GM08714 (cell line): Measurements from ENCODE around the gene ETV6.

Experiments used
- H3K4me3 ChIP-seq: fragments of 200-500 bp; sonication (Bioruptor generic); 2 replicates; pipeline ENCODE4 v1.5.1; 2014; ENCODE audit warnings: mild to moderate bottlenecking, low read length, inconsistent platforms
- ZNF274 ChIP-seq: IDR thresholded peaks from 2 replicates; pipeline ENCODE4 v1.6.1; 2012; ENCODE audit warnings: mild to moderate bottlenecking, low read depth, low read length

Gene ETV6

DNA sequence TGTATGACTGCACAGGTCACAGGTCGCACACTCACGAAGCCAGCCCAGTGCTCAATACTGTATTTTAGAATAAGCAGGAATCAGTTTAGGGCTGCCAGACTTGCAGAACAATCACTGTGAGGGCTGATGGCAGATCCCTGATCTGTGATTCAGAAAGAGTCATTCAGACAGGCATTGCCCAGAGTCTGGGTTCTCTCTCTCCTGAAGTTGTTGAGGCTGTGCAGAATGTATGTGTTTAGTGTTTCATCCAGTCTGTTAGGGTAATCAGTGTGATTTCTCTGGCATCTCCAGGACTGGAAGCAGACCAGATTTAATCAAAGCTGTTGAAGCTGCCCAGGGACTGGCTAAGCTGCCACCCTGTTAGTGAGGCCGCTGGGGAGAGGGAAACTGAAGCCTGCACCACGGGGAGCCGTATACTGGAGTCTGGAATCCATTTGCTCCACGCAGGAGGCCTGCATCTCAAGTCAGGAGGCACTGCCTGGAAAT lies 69.3 kb downstream of the ETV6 start:
- H3K4me3 ChIP-seq = no peak overlapping the region
- TF ChIP-seq ZNF274 = no peak

DNA sequence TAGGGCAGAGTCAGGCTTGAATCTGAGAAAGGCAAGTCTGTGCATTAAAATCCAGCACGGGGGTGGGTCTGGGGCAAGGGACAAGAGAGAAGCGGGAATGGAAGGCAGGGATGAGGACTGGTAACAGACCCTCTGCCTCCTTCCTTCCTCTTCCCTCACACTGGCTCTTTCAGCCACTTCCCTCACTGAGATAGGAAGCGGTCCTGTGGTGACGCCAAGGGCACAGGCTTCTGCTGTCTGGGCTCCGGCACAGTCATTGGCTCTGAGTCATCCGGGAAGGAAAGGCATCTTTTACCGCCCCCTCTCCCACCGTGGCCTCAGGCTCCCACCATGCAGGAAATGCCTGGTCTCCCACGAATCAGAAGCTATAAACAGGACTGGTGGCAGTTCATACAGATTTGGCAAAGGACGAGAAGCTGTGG lies 70.2 kb downstream of the ETV6 start:
- H3K4me3 ChIP-seq = no peak overlapping the region
- TF ChIP-seq ZNF274 = no peak

DNA sequence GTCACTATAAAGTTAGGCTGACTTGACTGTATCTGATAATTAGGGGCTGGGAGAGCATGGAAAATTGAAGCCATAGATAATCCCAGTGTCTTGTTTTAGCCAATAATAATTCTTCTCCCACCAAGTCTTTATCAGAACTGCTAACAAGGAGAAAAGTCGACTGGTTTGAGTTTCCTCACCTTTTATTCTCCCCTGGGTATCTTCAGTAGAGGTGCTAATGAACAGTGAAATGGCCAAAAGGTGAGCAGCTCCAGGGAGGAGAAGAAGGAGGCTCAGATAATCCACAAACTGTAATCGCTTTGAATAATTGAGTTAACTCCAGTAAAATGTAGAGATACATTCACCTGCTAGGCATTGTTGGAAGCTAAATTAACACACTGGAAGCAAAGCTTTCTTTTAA lies 72.6 kb downstream of the ETV6 start:
- no peak for TF ChIP-seq ZNF274

GRCh38 chr12:11722578-11723138 lies 73.2 kb downstream of the ETV6 start:
- TF ChIP-seq ZNF274 = no peak

More for the DNA sequence above, 72.6 kb downstream of the ETV6 start:
- no peak overlapping the region for H3K4me3 ChIP-seq

DNA sequence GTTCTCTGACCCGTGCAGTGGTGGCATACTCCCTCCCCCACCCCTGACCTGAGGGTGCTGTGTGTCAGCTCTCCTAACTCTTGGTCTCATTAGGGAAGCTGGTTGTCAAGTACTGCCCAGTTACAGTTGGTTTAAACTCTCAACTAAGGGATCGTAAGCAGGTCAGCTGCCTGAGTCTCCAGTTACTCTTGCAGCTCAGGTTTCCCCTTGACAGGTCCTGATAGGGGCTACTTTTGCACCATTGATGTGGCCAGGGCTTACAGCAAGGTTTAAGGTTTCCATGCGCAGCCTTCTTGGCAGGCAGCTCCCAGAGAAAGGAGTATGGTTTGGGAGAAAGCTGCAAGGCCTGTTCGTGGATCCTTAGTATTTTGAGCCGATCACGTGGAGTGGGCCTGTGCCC lies 74.5 kb downstream of the ETV6 start:
- no peak overlapping the region; the same call in 1 of the 2 replicates for H3K4me3 ChIP-seq
- no peak for TF ChIP-seq ZNF274

More at GRCh38 chr12:11722578-11723138, 73.2 kb downstream of the ETV6 start:
- no peak overlapping the region for H3K4me3 ChIP-seq

GRCh38 chr12:11724888-11725311 lies 75.4 kb downstream of the ETV6 start:
- TF ChIP-seq ZNF274 = no peak
- no peak overlapping the region; the same call in 1 of the 2 replicates for H3K4me3 ChIP-seq

DNA sequence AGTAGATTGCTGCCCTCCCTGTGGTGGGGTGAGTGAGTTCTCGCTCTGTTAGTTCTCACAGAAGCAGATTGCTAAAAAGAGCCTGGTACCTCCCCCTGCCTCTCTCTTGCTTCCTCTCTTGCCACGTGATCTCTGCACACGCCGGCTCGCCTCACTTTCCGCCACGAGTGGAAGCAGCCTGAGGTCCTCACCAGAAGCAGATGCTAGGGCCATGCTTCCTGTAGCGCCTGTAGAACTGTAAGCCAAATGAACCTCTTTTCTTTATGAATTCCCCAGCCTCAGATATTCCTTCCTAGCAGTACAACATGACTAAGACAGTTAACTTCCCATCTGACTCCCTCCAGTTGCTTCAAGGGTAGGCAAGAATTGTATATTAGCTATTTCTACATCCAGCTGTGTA lies 76.2 kb downstream of the ETV6 start:
- no peak for TF ChIP-seq ZNF274
- H3K4me3 ChIP-seq = no peak overlapping the region

DNA sequence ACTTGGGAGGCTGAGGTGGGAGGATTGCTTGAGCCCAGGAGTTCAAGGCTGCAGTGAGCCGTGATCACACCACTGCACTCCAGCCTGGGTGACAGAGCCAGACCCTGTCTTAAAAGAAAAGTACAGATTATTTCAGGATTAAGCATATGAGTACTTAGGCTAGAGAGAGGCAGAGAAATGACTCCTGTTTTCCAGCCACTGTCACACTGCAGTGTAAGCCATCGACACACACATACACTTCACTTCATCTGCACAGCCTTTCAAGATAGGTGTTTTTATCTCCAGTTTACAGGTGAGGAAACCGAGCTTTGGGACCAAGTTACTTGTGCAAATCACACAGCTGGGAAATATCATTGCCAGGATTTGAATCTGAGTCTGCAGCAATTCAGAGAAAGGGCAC lies 77.2 kb downstream of the ETV6 start:
- TF ChIP-seq ZNF274 = no peak
- peak overlapping the region; percentile 33; the same call in 1 of the 2 replicates for H3K4me3 ChIP-seq

- peak overlapping the region; percentile 33; the same call in 1 of the 2 replicates for H3K4me3 ChIP-seq
- no peak for TF ChIP-seq ZNF274
These were observed 77.7 kb downstream of the ETV6 start for GRCh38 chr12:11727133-11727664.

GRCh38 chr12:11728154-11728755 lies 78.8 kb downstream of the ETV6 start:
- no peak for TF ChIP-seq ZNF274
- no peak overlapping the region for H3K4me3 ChIP-seq

DNA sequence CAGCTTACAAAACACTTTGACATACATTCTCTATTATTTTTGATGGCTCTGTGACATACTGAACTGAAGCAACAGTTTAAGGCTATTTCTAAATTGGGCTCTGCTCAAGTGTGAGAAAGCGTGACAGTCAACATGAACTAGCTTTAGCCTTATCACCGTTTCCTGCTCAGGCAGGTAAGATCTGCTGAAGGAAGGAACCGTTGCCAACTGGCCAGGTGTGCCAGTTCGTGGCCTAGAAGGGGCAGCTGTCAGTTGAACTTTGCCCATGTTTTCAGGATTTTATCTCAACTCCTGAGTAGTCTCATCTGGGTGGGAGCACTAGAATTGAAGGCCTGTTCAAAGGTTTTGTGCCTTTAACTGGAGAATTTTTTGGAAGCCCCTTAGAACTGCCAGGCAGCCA lies 79.5 kb downstream of the ETV6 start:
- H3K4me3 ChIP-seq = no peak overlapping the region; the same call in 1 of the 2 replicates
- no peak for TF ChIP-seq ZNF274

DNA sequence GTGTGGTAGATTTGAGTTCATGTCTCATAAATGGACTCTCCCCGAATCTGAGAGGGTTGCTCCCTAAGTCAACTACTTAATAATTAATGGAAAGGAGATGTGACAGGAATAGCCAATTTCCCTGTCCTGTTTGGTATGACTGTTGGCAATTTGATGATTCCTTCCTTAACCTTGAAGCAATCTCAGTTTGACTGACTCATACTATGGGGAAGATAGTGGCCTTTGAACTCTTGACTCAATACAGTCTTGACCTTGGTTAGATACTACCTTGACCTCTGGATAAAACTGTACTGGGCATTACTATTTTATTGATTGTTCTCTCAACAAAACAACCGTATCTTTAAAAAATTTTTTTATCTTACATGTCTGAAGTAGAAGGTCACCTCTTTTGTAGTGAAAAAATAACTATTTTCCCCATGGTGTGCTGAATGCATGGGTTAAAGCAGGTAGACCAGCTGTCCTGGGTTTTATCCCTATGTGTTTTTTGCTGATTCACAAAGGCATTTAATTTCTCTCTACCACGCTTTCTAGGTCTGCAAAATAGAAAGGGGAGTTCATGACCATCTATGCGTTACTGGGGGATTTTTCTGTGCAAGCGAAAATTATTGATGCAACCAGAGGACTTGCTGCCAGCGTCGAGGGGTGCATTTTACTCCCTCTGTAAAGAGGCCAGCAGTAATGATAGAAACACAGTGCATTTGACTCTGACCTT lies 80.1 kb downstream of the ETV6 start:
- H3K4me3 ChIP-seq = no peak overlapping the region; the same call in 1 of the 2 replicates
- no peak for TF ChIP-seq ZNF274

- peak overlapping the region; percentile 14; the same call in 1 of the 2 replicates for H3K4me3 ChIP-seq
- TF ChIP-seq ZNF274 = no peak
These were observed 81.0 kb downstream of the ETV6 start for GRCh38 chr12:11730299-11731041.

GRCh38 chr12:11731042-11731357 lies 81.5 kb downstream of the ETV6 start:
- no peak for TF ChIP-seq ZNF274
- H3K4me3 ChIP-seq = peak overlapping the region; percentile 14; the same call in 1 of the 2 replicates

DNA sequence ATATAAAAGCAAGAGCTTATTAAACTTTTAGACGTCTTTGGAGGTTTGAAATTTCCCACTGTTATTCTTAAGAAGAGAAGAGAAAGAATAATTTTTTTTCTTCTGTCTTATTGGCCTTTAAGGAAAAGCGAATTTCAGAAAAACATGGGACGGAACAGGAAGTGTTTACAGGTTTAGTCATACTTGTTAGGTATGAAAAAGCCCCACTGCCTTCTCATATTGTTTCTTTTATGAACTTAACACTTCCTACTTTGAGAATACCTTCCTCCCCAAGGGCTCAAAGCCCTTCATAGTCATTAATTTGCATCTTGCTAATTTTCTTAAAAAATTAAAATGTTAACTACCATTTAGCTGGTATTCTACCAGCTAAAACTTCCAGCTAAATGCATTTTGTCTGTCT lies 82.0 kb downstream of the ETV6 start:
- peak overlapping the region; percentile 63; the same call in 1 of the 2 replicates for H3K4me3 ChIP-seq
- TF ChIP-seq ZNF274 = no peak
